Astrocyte (in vitro differentiated cells and primary cell): Measurements from ENCODE around the gene VAV2.

ENCODE experiments used
- EZH2 ChIP-seq: IDR thresholded peaks from 2 replicates; pipeline ENCODE4 v1.6.1; 2012; ENCODE audit warnings: mild to moderate bottlenecking, low read length, inconsistent platforms; ENCODE audit not compliant: insufficient read depth
- TF ChIP-seq, protein P1 (sequence below): IDR thresholded peaks from 2 replicates; pipeline ENCODE4 v1.5.1; 2011; ENCODE audit warnings: low read depth, mild to moderate bottlenecking, inconsistent platforms, low read length, moderate library complexity; ENCODE audit not compliant: insufficient read depth

DNA sequence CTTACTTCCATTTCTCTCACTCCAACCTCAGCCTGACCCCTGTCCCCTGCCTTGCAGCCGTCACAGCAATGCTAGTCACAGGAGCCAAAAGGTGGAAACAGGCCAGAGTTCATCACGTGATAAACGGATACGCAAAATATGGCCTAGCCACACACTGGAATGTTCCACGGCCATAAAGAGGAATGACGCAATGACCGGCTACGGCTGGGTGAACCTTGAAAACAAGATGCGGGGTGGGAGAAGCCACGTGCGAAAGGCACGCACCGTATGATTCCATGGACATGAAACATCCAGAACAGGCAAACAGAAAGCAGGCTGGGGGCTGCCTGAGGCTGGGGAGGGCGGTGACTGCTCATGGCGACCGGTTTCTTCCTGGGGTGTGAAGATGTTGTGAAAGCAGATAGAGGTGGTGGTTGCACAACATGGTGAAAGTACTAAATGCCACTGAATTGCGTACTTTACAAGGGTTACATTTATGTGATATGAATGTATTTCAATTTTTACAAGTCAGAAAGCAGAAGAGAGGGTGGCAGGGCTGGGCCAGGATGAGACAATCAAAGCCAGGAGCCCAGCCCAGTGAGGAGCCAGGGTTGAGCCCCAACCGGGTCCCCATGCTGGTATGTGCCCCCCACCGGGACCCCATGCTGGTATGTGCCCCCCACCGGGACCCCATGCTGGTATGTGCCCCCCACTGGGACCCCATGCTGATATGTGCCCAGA, 136.2 kb downstream of the VAV2 start:
- TF ChIP-seq, protein P1, sequence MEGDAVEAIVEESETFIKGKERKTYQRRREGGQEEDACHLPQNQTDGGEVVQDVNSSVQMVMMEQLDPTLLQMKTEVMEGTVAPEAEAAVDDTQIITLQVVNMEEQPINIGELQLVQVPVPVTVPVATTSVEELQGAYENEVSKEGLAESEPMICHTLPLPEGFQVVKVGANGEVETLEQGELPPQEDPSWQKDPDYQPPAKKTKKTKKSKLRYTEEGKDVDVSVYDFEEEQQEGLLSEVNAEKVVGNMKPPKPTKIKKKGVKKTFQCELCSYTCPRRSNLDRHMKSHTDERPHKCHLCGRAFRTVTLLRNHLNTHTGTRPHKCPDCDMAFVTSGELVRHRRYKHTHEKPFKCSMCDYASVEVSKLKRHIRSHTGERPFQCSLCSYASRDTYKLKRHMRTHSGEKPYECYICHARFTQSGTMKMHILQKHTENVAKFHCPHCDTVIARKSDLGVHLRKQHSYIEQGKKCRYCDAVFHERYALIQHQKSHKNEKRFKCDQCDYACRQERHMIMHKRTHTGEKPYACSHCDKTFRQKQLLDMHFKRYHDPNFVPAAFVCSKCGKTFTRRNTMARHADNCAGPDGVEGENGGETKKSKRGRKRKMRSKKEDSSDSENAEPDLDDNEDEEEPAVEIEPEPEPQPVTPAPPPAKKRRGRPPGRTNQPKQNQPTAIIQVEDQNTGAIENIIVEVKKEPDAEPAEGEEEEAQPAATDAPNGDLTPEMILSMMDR, result no peak
- no peak for TF ChIP-seq EZH2
